ENCODE measurements around the gene KLF12. TPM values are rescaled to one million over a fixed set of nuclear protein-coding genes. Genes with fewer than 3 reads are reported as not detected.

The KLF12 gene
- polyA plus RNA-seq, 1 experiment = 16.3 TPM

- DNase-seq (ENCODE audit: low read depth) = no peak
- Histone ChIP-seq H3K4me3 (ENCODE audit: low read depth, low read length) (no peak overlapping the region), H3K36me3 (ENCODE audit: control insufficient read depth, insufficient read depth, low read length) (no peaks in the 10 kb centered on the region), H3K27me3 (ENCODE audit: control insufficient read depth, insufficient read depth, low read length) (no peaks in the 10 kb centered on the region)
- no peak for TF ChIP-seq CTCF (IDR thresholded peaks at IDR 0.05; ENCODE audit: insufficient read depth, low read depth, low read length)
- CTCF ChIA-PET = no interaction called here
- POLR2A ChIA-PET = no interaction called here
These were observed 24.6 kb upstream of the KLF12 start for GRCh38 chr13:74158571-74159352.

DNA sequence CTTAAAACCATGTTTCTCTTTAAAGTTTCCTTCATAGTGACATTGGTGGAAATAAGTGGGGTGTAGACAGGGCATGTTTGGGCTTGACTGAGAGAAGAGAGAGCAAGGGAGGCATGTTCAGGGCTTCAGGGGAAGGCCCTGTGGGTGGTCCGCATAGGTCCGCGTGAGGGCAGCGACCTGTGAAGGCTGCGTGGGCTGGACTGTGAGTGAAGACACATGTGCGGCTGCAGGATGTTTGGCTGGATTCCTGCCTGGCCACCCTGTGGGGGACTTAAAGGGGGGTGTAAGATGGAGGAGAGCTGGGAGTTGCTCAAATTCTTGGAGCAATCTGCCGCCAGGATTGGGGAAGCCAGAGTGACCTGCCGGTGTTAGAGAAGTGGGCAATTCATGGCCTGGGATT is 23.8 kb upstream of the KLF12 start:
- ChIA-PET POLR2A (no interaction called here), CTCF (interaction anchor here (0.6 kb wide), 1 partner anchor 9 kb away, joined by 3 read pairs; no protein-coding TSS in a partner anchor)
- H3K36me3 ChIP-seq (ENCODE audit: control insufficient read depth, insufficient read depth, low read length) = no peaks in the 10 kb centered on the region
- H3K4me3 ChIP-seq (ENCODE audit: low read depth, low read length) = no peak overlapping the region
- no peak for DNase-seq (ENCODE audit: low read depth)
- no peaks in the 10 kb centered on the region for H3K27me3 ChIP-seq (ENCODE audit: control insufficient read depth, insufficient read depth, low read length)
- TF ChIP-seq CTCF (IDR thresholded peaks at IDR 0.05; ENCODE audit: insufficient read depth, low read depth, low read length) = no peak

GRCh38 chr13:74154981-74155380 is 20.8 kb upstream of the KLF12 start:
- Histone ChIP-seq H3K27me3 (ENCODE audit: control insufficient read depth, insufficient read depth, low read length) (no peaks in the 10 kb centered on the region), H3K4me3 (ENCODE audit: low read depth, low read length) (no peak overlapping the region), H3K36me3 (ENCODE audit: control insufficient read depth, insufficient read depth, low read length) (no peaks in the 10 kb centered on the region)
- no peak for TF ChIP-seq CTCF (IDR thresholded peaks at IDR 0.05; ENCODE audit: insufficient read depth, low read depth, low read length)
- CTCF ChIA-PET = interaction anchor here (0.7 to 1.4 kb wide), 2 partner anchors 12 to 215 kb away, joined by 3 read pairs; no protein-coding TSS in a partner anchor
- DNase-seq (ENCODE audit: low read depth) = no peak
- POLR2A ChIA-PET = no interaction called here

GRCh38 chr13:74153316-74153715 is 19.1 kb upstream of the KLF12 start:
- CTCF ChIA-PET = interaction anchor here (0.7 to 1.7 kb wide), 3 partner anchors 10 to 178 kb away, joined by 3 to 5 read pairs (median 3); no protein-coding TSS in a partner anchor
- Histone ChIP-seq H3K36me3 (ENCODE audit: control insufficient read depth, insufficient read depth, low read length) (no peaks in the 10 kb centered on the region), H3K4me3 (ENCODE audit: low read depth, low read length) (no peak overlapping the region), H3K27me3 (ENCODE audit: control insufficient read depth, insufficient read depth, low read length) (no peaks in the 10 kb centered on the region)
- POLR2A ChIA-PET = no interaction called here
- no peak for TF ChIP-seq CTCF (IDR thresholded peaks at IDR 0.05; ENCODE audit: insufficient read depth, low read depth, low read length)
- DNase-seq (ENCODE audit: low read depth) = no peak

DNA sequence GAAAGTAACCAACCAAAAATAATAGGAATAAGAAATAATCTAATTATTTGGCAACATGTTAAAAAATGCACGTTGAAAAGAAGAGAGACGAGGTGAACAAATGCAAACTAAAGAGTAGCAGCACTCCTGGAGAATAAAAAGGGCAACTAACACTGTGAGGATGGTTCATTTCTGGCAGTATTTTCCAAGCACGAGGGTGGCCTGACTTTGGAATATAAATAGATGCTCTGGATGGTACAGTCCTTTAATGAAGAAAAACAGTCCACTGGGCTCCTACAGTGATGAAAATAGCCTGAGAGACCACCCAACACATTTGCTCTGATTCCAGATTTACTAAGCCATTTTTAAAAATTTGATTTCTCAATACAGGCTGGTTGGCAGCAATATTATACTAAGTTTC is 17.7 kb upstream of the KLF12 start:
- no peak for DNase-seq (ENCODE audit: low read depth)
- POLR2A ChIA-PET = no interaction called here
- Histone ChIP-seq H3K36me3 (ENCODE audit: control insufficient read depth, insufficient read depth, low read length) (no peaks in the 10 kb centered on the region), H3K27me3 (ENCODE audit: control insufficient read depth, insufficient read depth, low read length) (no peaks in the 10 kb centered on the region), H3K4me3 (ENCODE audit: low read depth, low read length) (no peak overlapping the region)
- TF ChIP-seq CTCF (IDR thresholded peaks at IDR 0.05; ENCODE audit: insufficient read depth, low read depth, low read length) = no peak
- CTCF ChIA-PET = no interaction called here

Data from BJ (cell line).